Measurements from ENCODE around the gene FZD10.

Gene FZD10

DNA sequence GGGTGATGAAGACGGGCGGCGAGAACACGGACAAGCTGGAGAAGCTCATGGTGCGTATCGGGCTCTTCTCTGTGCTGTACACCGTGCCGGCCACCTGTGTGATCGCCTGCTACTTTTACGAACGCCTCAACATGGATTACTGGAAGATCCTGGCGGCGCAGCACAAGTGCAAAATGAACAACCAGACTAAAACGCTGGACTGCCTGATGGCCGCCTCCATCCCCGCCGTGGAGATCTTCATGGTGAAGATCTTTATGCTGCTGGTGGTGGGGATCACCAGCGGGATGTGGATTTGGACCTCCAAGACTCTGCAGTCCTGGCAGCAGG lies 1.9 kb downstream of the FZD10 start:
- no peak overlapping the region for H3K4me3 ChIP-seq (IDR thresholded peaks at IDR 0.05; ENCODE audit: insufficient read depth, low read depth, low read length)
- no peaks in the 10 kb centered on the region for H3K27me3 ChIP-seq (ENCODE audit: insufficient read depth, low read depth)
- H3K79me2 ChIP-seq (ENCODE audit: insufficient read depth, low read depth): no peaks in the 10 kb centered on the region
- H3K4me1 ChIP-seq (ENCODE audit: low read depth, poor library complexity, severe bottlenecking): no peaks in the 10 kb centered on the region
- H3K9ac ChIP-seq: no peak overlapping the region
- no peak overlapping the region for H2AFZ ChIP-seq (ENCODE audit: low read depth)
- H4K20me1 ChIP-seq (ENCODE audit: insufficient read depth): no peaks in the 10 kb centered on the region
- H3K4me2 ChIP-seq: no peak overlapping the region
- H3K27ac ChIP-seq: no peak overlapping the region
- TF ChIP-seq, protein P1, sequence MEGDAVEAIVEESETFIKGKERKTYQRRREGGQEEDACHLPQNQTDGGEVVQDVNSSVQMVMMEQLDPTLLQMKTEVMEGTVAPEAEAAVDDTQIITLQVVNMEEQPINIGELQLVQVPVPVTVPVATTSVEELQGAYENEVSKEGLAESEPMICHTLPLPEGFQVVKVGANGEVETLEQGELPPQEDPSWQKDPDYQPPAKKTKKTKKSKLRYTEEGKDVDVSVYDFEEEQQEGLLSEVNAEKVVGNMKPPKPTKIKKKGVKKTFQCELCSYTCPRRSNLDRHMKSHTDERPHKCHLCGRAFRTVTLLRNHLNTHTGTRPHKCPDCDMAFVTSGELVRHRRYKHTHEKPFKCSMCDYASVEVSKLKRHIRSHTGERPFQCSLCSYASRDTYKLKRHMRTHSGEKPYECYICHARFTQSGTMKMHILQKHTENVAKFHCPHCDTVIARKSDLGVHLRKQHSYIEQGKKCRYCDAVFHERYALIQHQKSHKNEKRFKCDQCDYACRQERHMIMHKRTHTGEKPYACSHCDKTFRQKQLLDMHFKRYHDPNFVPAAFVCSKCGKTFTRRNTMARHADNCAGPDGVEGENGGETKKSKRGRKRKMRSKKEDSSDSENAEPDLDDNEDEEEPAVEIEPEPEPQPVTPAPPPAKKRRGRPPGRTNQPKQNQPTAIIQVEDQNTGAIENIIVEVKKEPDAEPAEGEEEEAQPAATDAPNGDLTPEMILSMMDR (conservative IDR thresholded peaks at IDR 0.05; ENCODE audit: low read depth, low read length): no peak
- H3K36me3 ChIP-seq (ENCODE audit: insufficient read depth): no peaks in the 10 kb centered on the region

DNA sequence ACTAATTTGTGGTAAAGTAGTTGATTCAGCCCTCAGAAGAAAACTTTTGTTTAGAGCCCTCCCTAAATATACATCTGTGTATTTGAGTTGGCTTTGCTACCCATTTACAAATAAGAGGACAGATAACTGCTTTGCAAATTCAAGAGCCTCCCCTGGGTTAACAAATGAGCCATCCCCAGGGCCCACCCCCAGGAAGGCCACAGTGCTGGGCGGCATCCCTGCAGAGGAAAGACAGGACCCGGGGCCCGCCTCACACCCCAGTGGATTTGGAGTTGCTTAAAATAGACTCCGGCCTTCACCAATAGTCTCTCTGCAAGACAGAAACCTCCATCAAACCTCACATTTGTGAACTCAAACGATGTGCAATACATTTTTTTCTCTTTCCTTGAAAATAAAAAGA lies 2.7 kb downstream of the FZD10 start:
- Histone ChIP-seq H3K4me1 (ENCODE audit: low read depth, poor library complexity, severe bottlenecking) (no peaks in the 10 kb centered on the region), H4K20me1 (ENCODE audit: insufficient read depth) (no peaks in the 10 kb centered on the region), H3K4me3 (IDR thresholded peaks at IDR 0.05; ENCODE audit: insufficient read depth, low read depth, low read length) (no peak overlapping the region), H3K9ac (no peak overlapping the region), H3K27me3 (ENCODE audit: insufficient read depth, low read depth) (no peaks in the 10 kb centered on the region), H3K36me3 (ENCODE audit: insufficient read depth) (no peaks in the 10 kb centered on the region), H2AFZ (ENCODE audit: low read depth) (no peak overlapping the region), H3K27ac (no peak overlapping the region), H3K4me2 (no peak overlapping the region), H3K79me2 (ENCODE audit: insufficient read depth, low read depth) (no peaks in the 10 kb centered on the region)
- TF ChIP-seq, protein P1 (conservative IDR thresholded peaks at IDR 0.05; ENCODE audit: low read depth, low read length): no peak

DNA sequence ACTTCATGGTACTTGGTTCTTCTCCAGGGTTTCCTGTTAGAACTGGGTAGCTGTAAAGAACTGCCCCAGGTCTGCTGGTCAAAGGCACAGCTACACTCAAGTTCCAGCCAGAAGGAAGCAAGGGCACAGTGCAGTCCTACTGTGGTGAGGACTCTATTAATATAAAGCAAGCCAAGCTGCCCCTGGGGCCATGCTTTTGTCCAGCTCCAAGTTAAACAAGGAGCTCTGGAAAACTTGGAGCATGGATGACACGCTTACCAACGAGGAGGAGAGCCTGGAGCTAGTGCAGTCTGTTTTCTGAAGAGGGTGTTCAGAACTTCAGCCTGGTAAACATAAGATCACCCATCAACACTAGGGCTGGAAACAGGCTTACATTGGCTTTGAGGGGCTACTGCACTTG lies 4.0 kb downstream of the FZD10 start:
- Histone ChIP-seq H3K79me2 (ENCODE audit: insufficient read depth, low read depth) (no peaks in the 10 kb centered on the region), H3K36me3 (ENCODE audit: insufficient read depth) (no peaks in the 10 kb centered on the region), H4K20me1 (ENCODE audit: insufficient read depth) (no peaks in the 10 kb centered on the region), H3K4me2 (no peak overlapping the region), H2AFZ (ENCODE audit: low read depth) (no peak overlapping the region), H3K4me1 (ENCODE audit: low read depth, poor library complexity, severe bottlenecking) (no peaks in the 10 kb centered on the region), H3K27ac (no peak overlapping the region), H3K27me3 (ENCODE audit: insufficient read depth, low read depth) (no peaks in the 10 kb centered on the region), H3K4me3 (IDR thresholded peaks at IDR 0.05; ENCODE audit: insufficient read depth, low read depth, low read length) (no peak overlapping the region), H3K9ac (no peak overlapping the region)
- TF ChIP-seq, protein P1 (conservative IDR thresholded peaks at IDR 0.05; ENCODE audit: low read depth, low read length): no peak

DNA sequence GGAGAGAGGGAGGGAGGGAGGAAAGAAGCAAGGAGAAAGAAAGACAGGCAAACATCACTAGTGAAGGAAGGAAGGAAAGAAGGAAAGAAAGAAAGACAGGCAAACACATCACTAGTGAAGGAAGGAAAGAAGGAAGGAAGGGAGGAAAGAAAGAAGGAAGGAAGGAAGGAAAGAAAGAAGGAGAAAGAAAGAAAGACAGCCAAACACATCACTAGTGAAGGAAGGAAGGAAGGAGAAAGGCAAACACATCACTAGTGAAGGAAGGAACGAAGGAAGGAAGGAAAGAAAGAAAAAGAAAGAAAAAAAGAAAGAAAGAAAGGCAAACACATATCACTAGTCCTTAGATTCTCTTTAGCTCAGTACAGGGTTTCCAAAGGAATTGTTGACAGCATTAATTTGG lies 5.3 kb downstream of the FZD10 start:
- Histone ChIP-seq H3K9ac (no peak overlapping the region), H3K27ac (no peak overlapping the region), H3K4me3 (IDR thresholded peaks at IDR 0.05; ENCODE audit: insufficient read depth, low read depth, low read length) (no peak overlapping the region), H4K20me1 (ENCODE audit: insufficient read depth) (no peaks in the 10 kb centered on the region), H3K79me2 (ENCODE audit: insufficient read depth, low read depth) (no peaks in the 10 kb centered on the region), H3K4me1 (ENCODE audit: low read depth, poor library complexity, severe bottlenecking) (no peaks in the 10 kb centered on the region), H3K36me3 (ENCODE audit: insufficient read depth) (no peaks in the 10 kb centered on the region), H3K27me3 (ENCODE audit: insufficient read depth, low read depth) (no peaks in the 10 kb centered on the region), H3K4me2 (no peak overlapping the region), H2AFZ (ENCODE audit: low read depth) (no peak overlapping the region)
- TF ChIP-seq, protein P1 (conservative IDR thresholded peaks at IDR 0.05; ENCODE audit: low read depth, low read length): no peak

DNA sequence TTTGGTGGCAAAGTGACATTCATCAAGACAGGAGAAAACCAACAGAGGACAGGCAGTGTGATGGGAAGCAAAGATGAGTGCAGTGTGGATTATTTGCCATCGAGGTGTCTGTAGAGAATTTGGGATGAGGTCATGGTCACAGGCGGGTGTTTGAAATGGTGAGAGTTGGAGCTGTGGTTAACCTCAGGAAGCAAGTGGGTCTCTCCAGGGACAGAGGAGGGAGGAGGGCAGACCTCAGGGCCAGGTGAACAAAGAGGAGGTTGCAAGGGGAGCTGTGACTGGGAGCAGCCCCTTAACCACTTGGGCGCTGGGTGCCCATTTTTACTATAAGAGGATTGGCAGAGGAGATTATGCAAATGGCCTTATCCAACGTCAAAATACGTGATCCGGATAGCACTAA lies 7.0 kb downstream of the FZD10 start:
- no peak overlapping the region for H2AFZ ChIP-seq (ENCODE audit: low read depth)
- H3K79me2 ChIP-seq (ENCODE audit: insufficient read depth, low read depth): no peaks in the 10 kb centered on the region
- no peak overlapping the region for H3K27ac ChIP-seq
- H3K27me3 ChIP-seq (ENCODE audit: insufficient read depth, low read depth): no peaks in the 10 kb centered on the region
- H3K9ac ChIP-seq: no peak overlapping the region
- H3K36me3 ChIP-seq (ENCODE audit: insufficient read depth): no peaks in the 10 kb centered on the region
- H3K4me1 ChIP-seq (ENCODE audit: low read depth, poor library complexity, severe bottlenecking): no peaks in the 10 kb centered on the region
- TF ChIP-seq, protein P1 (conservative IDR thresholded peaks at IDR 0.05; ENCODE audit: low read depth, low read length): no peak
- H3K4me2 ChIP-seq: no peak overlapping the region
- H4K20me1 ChIP-seq (ENCODE audit: insufficient read depth): no peaks in the 10 kb centered on the region
- H3K4me3 ChIP-seq (IDR thresholded peaks at IDR 0.05; ENCODE audit: insufficient read depth, low read depth, low read length): no peak overlapping the region
